Thyroid gland (tissue), 4 donors: ENCODE measurements around the gene UCP3. TPM values are rescaled to one million over a fixed set of nuclear protein-coding genes. Genes with fewer than 3 reads are reported as not detected.
A peak's percentile ranks its signal among the peaks of the same experiment; 100 is the strongest.
"Not testable (repeated sequence)": the region's sequence is repeated elsewhere in the genome, so short reads cannot be mapped to it uniquely, and the experiment has no call there.

Experiments used
- DNase-seq, 2 donors: peaks; one replicate each; pipeline ENCODE4 v3.0.0-alpha.2; 2019
- H3K27ac ChIP-seq, 3 donors: fragments of 200-600 bp; sonication (generic); 1 replicate in 2 of 3; 2 replicates in 1 of 3; pipeline ENCODE4 v1.5.1; 2016 to 2019; ENCODE audit warnings: mild to moderate bottlenecking in 1 of 3, moderate library complexity in 1 of 3
- H3K27me3 ChIP-seq: fragments of 200-600 bp; sonication (generic); one replicate; pipeline ENCODE4 v1.5.1; 2019
- H3K36me3 ChIP-seq, 2 donors: fragments of 200-600 bp; sonication (generic); one replicate each; pipeline ENCODE4 v1.5.1; 2016 to 2019
- H3K4me1 ChIP-seq, 2 donors: fragments of 200-600 bp; sonication (generic); one replicate each; pipeline ENCODE4 v1.5.1; 2017 to 2019
- H3K4me3 ChIP-seq, 3 donors: fragments of 200-600 bp; sonication (generic); replicated peaks in 1 of 3; 1 replicate in 2 of 3; 2 replicates in 1 of 3; pipeline ENCODE4 v1.5.1; 2016; ENCODE audit warnings: mild to moderate bottlenecking in 1 of 3
- H3K9me3 ChIP-seq: fragments of 200-600 bp; sonication (generic); one replicate; pipeline ENCODE4 v1.5.1; 2017
- CTCF ChIP-seq, 6 experiments: fragments of 200-600 bp in 3 of 6; fragments of 450-650 bp in 3 of 6; sonication (generic) in 3 of 6; IDR thresholded peaks; one replicate each; pipeline ENCODE4 v1.5.1; 2016 to 2019; ENCODE audit warnings: antibody characterized with exemption in 6 of 6, mild to moderate bottlenecking in 2 of 6, inconsistent platforms in 1 of 6, moderate library complexity in 1 of 6
- POLR2A ChIP-seq, 2 donors: fragments of 450-650 bp; IDR thresholded peaks; one replicate each; pipeline ENCODE4 v1.6.1; 2017; ENCODE audit warnings: antibody characterized with exemption in 2 of 2, mild to moderate bottlenecking in 2 of 2, moderate library complexity in 1 of 2
- WGBS, 2 donors: methylation state at CpG; one replicate each; pipeline ENCODE4 v1.1.5; 2017; 5-methylcytosine and 5-hydroxymethylcytosine counted together
- intact Hi-C: fragments of 100-400 bp; cut with DNase I; formaldehyde crosslinking; loops from one replicate; pipeline ENCODE4 v1.15.1; 2023
- total RNA-seq, 4 donors: library from RNA; depleted of rRNA; stranded (reverse); fragments of >200 nt; gene quantifications; one replicate each; pipeline ENCODE4 v1.2.3, GENCODE V29; 2016

UCP3 gene
- total RNA-seq, 4 donors from 2014 or later = 3.1 to 3.6 (median 3.4) TPM

GRCh38 chr11:73991471-73992006 lies 17.3 kb downstream of the UCP3 start:
- 80 to 86% methylated on average over 6 of the region's 6 CpGs for WGBS, 2 donors

GRCh38 chr11:73990730-73991129 lies 18.2 kb downstream of the UCP3 start:
- peaks cover 6 to 7% of the 10 kb centered on the region in 2 donors for H3K4me1 ChIP-seq
- H3K27me3 ChIP-seq = no peaks in the 10 kb centered on the region
- DNase-seq = no peak
- peak overlapping the region in 1 of 3 donors; percentile 18 for H3K27ac ChIP-seq
- H3K9me3 ChIP-seq = no peaks in the 10 kb centered on the region
- TF ChIP-seq CTCF (IDR thresholded peaks at IDR 0.05) (no peak), POLR2A (IDR thresholded peaks at IDR 0.05) (no peak)
- WGBS, 2 donors = 54% methylated on average over 2 of the region's 2 CpGs
- no peaks in the 10 kb centered on the region for H3K36me3 ChIP-seq
- intact Hi-C loops = no loop called here
- no peak overlapping the region for H3K4me3 ChIP-seq

More at GRCh38 chr11:73991471-73992006, 17.3 kb downstream of the UCP3 start:
- no peaks in the 10 kb centered on the region for H3K36me3 ChIP-seq
- peak overlapping the region in 1 of 3 donors; percentile 18 for H3K27ac ChIP-seq
- no peak for DNase-seq
- H3K4me1 ChIP-seq = peaks cover 6 to 7% of the 10 kb centered on the region in 2 donors
- intact Hi-C loops = no loop called here
- H3K4me3 ChIP-seq = no peak overlapping the region
- no peaks in the 10 kb centered on the region for H3K9me3 ChIP-seq
- H3K27me3 ChIP-seq = no peaks in the 10 kb centered on the region
- TF ChIP-seq CTCF (IDR thresholded peaks at IDR 0.05) (no peak), POLR2A (IDR thresholded peaks at IDR 0.05) (no peak)

- no peak for TF ChIP-seq POLR2A (IDR thresholded peaks at IDR 0.05)
- Histone ChIP-seq H3K4me3 (no peak overlapping the region), H3K27me3 (no peaks in the 10 kb centered on the region), H3K9me3 (no peaks in the 10 kb centered on the region), H3K27ac (no peak overlapping the region), H3K4me1 (peaks cover 6 to 7% of the 10 kb centered on the region in 2 donors), H3K36me3 (no peaks in the 10 kb centered on the region)
- intact Hi-C loops = no loop called here
- DNase-seq = no peak
- 95% methylated on average over 6 of the region's 6 CpGs for WGBS, 2 donors
Observed at GRCh38 chr11:73989156-73989555, 19.7 kb downstream of the UCP3 start.

- no peak overlapping the region for H3K27ac ChIP-seq
- TF ChIP-seq POLR2A (IDR thresholded peaks at IDR 0.05) = no peak
- TF ChIP-seq CTCF (IDR thresholded peaks at IDR 0.05) = no peak
- H3K27me3 ChIP-seq = no peaks in the 10 kb centered on the region
- H3K4me3 ChIP-seq = no peak overlapping the region
- H3K9me3 ChIP-seq = no peaks in the 10 kb centered on the region
- 93 to 95% methylated on average over 7 of the region's 7 CpGs for WGBS, 2 donors
- intact Hi-C loops = no loop called here
- DNase-seq = no peak
- H3K36me3 ChIP-seq = no peaks in the 10 kb centered on the region
- H3K4me1 ChIP-seq = peaks cover 6 to 15% of the 10 kb centered on the region in 2 donors
Observed at GRCh38 chr11:73988227-73988626, 20.7 kb downstream of the UCP3 start.

- intact Hi-C loops, H3K27ac ChIP-seq, H3K27me3 ChIP-seq, H3K36me3 ChIP-seq, DNase-seq, H3K9me3 ChIP-seq, H3K4me3 ChIP-seq: not testable (repeated sequence)
- peaks cover 11 to 15% of the 10 kb centered on the region in 2 donors for H3K4me1 ChIP-seq
- WGBS, 2 donors = 94 to 96% methylated on average over 4 of the region's 4 CpGs
Observed at GRCh38 chr11:73985661-73986060, 23.2 kb downstream of the UCP3 start.

- Histone ChIP-seq H3K9me3 (no peaks in the 10 kb centered on the region), H3K4me1 (peaks cover 21 to 27% of the 10 kb centered on the region in 2 donors), H3K27me3 (no peaks in the 10 kb centered on the region), H3K27ac (peak overlapping the region; percentile 83 to 93 (median 92)), H3K4me3 (peak overlapping the region in 1 of 3 donors; percentile 51), H3K36me3 (no peaks in the 10 kb centered on the region)
- no peak for TF ChIP-seq POLR2A (IDR thresholded peaks at IDR 0.05)
- TF ChIP-seq CTCF (IDR thresholded peaks at IDR 0.05) = no peak
- no peak for DNase-seq
- WGBS, 2 donors = 58 to 69% methylated on average over 16 to 18 of the region's 18 CpGs
- intact Hi-C loops = loop anchor here (5.0 kb wide), 1 partner anchor 38 kb away; no protein-coding TSS in a partner anchor
Observed at GRCh38 chr11:73983741-73984538, 24.9 kb downstream of the UCP3 start.
